Kidney capillary endothelial cell (primary cell): ENCODE results near the gene SMC6.

Source experiments
- DNase-seq: peaks from one replicate; pipeline ENCODE4 v3.0.0-alpha.2; 2018; ENCODE audit warnings: low spot score

The SMC6 gene

GRCh38 chr2:17649026-17649425 is 104.6 kb downstream of the SMC6 start:
- DNase-seq: no peak

- DNase-seq: no peak
Measured at GRCh38 chr2:17648581-17648980, 105.0 kb downstream of the SMC6 start.

DNA sequence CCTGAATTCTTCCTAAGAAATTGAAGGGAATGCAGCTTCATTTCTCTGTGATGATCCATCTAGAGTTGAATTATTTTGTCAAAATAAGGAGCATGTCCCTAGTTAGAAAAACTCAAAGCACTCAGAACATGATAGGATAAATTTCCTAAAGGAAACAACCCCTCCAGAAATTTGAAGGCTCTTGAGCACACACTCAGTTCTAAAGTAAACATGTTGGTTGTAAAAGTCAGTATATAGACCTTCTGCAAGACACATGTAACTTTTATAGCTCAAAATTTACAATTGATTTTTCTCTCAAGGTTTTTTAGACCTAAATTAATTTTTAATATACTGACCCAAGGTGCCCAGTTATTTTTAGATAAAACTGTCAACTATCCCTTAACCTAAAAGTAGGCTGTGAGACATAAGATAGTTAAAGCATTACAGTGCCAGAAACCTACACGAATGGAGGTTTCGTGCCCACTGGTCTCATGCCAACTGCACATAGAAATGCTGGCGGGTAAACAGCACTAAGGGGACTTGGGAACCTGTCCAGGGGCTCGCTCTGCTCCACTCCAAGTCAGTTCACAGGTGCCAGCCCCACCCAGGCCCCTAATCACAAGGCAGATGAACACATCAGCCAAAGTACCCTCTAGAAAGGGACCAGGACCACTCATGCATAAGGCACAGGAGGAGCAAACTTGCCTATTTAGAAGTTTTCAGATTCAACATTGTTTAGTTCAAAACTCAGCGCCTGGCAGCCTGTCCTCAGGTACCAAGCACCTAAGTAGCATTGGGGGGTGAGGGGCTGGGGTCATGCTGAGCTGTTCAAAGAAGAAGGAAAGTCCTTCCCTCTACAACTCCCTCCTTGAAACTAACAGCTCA is 106.5 kb downstream of the SMC6 start:
- no peak for DNase-seq

GRCh38 chr2:17646081-17646554 is 107.5 kb downstream of the SMC6 start:
- DNase-seq: peak; percentile 70

DNA sequence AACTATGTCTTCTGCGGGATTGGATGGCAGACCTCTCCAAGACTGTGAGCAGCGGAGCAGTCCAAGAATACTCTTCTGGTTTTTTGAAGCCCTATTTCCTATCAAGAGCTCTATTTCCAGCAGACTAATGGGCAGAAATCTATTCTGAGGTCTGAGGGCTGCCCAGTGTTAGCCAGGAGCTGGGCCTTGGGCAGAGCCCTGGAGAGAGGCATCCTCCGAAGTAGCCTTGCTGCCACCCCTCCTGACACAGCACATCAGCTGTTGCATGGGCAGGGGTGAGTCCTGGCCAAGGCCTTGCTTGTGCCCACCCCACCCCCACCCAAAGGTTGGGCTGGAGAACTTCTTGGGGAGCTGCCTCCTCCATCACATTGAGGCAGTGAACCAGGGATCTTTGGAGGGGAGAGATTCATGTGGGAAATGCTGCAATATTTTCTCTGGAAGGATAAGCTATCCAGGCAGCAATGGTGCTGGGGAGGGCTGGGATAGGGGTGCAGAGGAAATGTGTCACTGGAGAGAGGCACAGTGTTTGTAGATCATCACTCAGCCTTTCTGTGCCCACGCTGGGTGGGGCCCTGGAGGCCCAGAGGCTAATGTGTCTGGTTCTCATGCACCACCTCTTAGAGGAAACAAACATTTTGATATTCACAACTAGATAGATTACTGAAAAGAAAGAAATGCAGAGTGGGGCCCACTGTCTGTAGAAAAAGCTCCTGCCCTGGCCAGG is 108.5 kb downstream of the SMC6 start:
- DNase-seq: no peak

GRCh38 chr2:17643031-17643615 is 110.5 kb downstream of the SMC6 start:
- peak; percentile 90 for DNase-seq

- DNase-seq: no peak
Measured at GRCh38 chr2:17640406-17640805, 113.2 kb downstream of the SMC6 start.

GRCh38 chr2:17638196-17638743 is 115.3 kb downstream of the SMC6 start:
- DNase-seq: no peak

GRCh38 chr2:17637131-17637906 is 116.3 kb downstream of the SMC6 start:
- DNase-seq: no peak

- no peak for DNase-seq
Measured at GRCh38 chr2:17636257-17636656, 117.4 kb downstream of the SMC6 start.

DNA sequence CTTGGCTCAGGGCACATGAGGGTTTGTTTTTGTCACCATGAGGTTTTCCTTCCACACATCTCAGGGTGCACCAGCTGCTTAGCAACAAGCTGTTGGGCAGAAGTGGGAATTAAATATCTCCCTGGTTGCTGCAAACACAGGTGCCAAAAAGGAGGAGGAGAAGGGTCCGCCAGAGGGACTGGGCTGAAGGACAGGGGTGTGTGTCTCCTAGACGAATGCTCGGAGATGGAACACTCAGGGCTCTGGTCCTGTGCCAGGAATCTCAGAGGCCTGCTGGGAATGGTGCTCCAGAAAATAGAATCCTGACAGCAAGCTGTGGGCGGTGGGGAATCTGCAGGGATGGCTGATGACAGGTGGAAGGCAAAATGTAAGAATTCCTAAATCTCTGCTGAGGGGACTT is 118.6 kb downstream of the SMC6 start:
- DNase-seq: no peak

DNA sequence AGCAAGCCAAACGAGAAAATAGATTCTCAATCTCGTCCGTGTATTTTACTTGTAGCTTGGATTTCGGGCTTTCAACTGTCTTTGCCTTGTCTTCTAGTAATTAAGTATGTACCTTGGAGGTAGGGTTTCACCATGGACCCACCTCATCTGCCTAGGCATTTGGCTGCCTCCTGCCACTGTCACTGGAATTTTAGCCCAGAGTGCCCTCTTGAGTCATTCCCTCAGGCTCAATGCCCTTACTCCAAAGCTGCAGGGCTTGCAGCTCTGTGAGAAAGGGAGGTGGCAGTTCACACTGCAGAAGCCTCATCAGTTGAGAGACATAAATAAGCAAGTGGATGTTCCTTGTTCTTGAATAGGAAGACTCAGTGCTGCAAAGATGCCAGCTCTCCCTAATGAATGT is 123.5 kb downstream of the SMC6 start:
- DNase-seq: no peak

GRCh38 chr2:17628349-17629261 is 125.0 kb downstream of the SMC6 start:
- no peak for DNase-seq

- no peak for DNase-seq
Measured at GRCh38 chr2:17627434-17627833, 126.2 kb downstream of the SMC6 start.

- DNase-seq: no peak
Measured at GRCh38 chr2:17626986-17627385, 126.6 kb downstream of the SMC6 start.

- no peak for DNase-seq
Measured at GRCh38 chr2:17625446-17625845, 128.2 kb downstream of the SMC6 start.

DNA sequence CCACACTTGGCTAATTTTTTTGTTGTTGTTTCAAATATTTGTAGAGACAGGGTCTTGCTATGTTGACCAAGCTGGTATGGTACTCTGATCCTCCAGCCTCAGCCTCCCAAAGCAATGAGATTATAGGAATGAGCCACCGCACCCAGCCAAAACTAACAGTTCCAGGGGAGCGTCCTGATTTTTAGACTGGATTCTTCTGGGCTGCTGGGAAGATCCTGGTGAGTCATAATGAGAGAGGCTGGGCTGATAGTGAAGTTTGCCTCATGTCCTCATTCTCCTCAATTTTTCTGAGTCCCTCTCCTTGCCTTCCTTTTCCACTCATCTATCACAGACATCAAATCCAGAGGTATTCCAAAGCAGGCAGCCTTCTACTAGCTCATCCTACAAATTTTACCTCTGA is 131.8 kb downstream of the SMC6 start:
- no peak for DNase-seq

DNA sequence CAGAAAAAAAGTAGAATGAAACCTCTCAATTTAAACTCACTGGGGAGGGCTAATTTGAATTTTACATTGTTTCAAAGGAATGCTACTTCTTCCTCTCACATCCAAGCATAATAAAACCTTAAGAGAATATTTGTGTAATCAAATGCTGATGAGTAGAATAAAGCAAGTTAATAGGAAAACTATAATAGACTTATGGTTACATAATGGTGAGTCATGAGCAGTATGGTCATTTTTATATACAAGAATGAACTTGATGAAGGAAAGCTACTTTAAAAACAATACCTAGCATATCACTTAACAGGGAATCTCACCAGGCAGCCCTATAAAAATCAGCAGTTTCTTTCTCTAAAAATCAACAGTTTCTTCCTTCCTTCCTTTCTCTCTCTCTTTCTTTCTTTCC is 132.8 kb downstream of the SMC6 start:
- no peak for DNase-seq

GRCh38 chr2:17620280-17620679 is 133.3 kb downstream of the SMC6 start:
- DNase-seq: no peak

DNA sequence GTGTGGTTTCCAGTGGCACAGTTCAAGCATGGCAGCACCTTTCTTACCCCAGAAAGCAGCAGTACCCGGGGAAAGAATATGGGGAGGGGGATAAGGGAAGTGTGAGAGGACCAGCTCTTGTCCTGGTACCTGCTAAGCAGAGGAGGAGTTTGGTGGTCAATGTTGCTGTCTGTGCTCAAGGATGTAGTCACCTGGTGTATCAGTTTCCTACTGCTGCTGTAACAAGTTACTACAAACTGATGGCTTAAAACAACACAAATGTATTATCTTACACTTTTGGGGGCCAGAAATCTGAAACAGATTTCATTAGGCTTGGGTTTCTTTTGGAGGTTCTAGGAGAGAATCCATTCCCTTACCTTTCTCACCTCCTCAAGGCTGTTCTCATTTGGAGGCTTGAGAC is 135.7 kb downstream of the SMC6 start:
- no peak for DNase-seq

DNA sequence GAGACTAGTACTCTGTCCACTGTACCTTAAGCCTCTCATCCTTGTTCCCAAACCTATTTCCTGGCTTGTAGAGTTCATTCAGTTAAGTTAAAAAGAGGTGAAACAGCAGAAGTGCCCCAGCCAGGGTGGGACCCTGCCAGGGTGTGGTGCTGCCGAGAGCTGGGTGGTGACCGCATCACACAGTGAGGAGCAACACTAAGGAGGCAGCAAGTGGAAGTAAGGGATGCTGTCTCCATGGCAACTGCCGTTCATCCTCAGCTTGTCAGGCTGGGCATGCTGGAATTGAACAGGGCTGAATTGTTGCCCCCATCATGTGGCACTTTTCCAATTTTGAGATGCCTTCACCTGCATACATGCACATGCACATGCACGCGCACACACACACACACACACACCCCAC is 136.1 kb downstream of the SMC6 start:
- no peak for DNase-seq
